Measurements from ENCODE around the gene KIAA0753.
"Not testable (repeated sequence)": the region's sequence is repeated elsewhere in the genome, so short reads cannot be mapped to it uniquely, and the experiment has no call there.

The KIAA0753 gene

DNA sequence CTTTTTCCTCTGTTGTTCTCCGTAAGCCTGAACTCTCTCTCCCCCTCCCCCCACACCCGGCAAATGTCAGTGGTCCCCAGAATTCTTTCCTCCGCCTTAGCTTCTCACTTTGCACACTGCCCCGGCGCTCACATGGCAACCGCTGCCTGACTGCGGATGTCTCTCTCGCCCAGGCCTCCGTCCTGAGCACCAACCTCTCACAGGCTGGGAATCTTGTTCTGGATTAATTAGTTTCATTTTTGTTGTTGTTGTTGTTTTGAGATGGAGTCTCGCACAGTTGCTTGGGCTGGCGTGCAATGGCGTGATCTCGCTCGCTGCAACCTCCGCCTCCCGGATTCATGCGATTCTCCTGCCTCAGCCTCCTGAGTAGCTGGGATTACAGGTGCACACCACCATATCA lies 27.7 kb upstream of the KIAA0753 start:
- DNase-seq = no peak

- no peak for DNase-seq
These were observed 27.0 kb upstream of the KIAA0753 start for GRCh38 chr17:6667516-6667915.

GRCh38 chr17:6666557-6666956 lies 26.0 kb upstream of the KIAA0753 start:
- peak; percentile 16 for DNase-seq

DNA sequence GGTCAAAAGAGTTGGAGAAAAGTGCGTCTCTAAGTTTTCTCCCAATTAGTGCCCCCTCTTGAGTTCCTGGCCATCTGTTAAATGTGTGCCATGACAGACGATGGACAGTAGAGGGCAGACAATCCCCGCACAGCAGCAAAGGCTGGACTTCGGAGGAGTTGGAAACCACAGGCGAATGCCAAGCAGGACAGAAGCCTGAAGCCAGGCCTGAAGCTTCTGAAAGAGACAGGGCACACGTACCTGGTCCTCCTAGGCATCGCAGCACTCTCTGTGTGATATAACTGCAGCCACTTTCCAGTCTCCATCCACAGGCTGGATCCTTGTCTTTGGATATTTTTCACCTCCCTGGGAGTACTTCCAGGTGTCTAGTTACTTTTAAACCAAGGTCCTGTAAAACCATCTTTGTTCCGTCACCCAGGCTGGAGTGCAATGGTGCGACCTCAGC lies 25.6 kb upstream of the KIAA0753 start:
- peak; percentile 90 for DNase-seq

- not testable (repeated sequence) for DNase-seq
These were observed 22.7 kb upstream of the KIAA0753 start for GRCh38 chr17:6663200-6663599.

- DNase-seq = no peak
These were observed 20.9 kb upstream of the KIAA0753 start for GRCh38 chr17:6661464-6661848.

- DNase-seq = no peak
These were observed 20.4 kb upstream of the KIAA0753 start for GRCh38 chr17:6660805-6661463.

GRCh38 chr17:6660101-6660500 lies 19.6 kb upstream of the KIAA0753 start:
- DNase-seq = no peak

DNA sequence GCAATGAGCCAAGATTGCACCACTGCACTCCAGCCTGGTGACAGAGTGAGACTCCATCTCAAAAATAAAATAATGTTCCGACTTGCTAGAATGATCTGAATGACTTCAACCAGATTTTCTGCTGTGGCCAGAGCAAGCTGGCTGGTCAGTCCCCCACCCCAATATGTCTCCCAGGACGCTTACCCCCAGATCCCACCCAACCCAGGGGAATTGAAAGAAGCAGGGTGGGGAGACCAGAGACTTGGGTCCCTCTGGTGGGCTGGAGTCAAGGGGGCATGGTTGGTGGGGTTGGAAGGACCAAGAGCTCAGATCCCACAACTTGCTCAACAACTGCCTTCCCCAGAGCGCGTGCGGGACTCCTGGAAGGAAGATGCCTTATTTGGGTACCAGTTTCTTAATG lies 17.9 kb upstream of the KIAA0753 start:
- not testable (repeated sequence) for DNase-seq

GRCh38 chr17:6657633-6658287 lies 17.2 kb upstream of the KIAA0753 start:
- DNase-seq = no peak

- peak; percentile 82 for DNase-seq
These were observed 16.5 kb upstream of the KIAA0753 start for GRCh38 chr17:6656797-6657632.

GRCh38 chr17:6655732-6656361 lies 15.3 kb upstream of the KIAA0753 start:
- peak; percentile 51 for DNase-seq

GRCh38 chr17:6654841-6655731 lies 14.6 kb upstream of the KIAA0753 start:
- DNase-seq = peak; percentile 96

DNA sequence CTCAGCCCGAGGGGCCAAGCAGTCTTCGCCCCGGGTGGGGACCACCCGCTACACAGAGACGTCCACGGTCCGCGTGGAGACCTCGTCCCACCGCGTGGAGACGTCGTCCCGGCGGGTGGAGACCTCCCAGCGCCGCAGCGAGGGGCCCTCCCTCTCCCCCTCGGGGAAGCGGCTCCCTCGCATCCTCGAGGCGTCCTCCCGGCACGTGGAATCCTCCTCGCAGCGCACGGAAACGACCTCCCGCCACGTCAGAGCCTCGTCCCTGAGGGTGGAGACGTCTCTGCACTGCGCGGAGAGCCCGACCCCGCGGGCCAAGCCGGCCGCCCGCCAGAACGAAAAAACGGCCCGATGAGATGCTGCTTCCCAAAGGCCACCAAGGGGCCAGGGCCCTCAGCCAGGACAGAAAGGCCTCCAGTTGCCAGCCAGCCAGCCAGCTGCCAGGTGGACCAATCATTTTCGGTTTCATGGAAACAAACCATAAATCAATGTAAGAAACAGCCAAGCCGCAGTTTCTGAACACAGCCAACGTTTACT lies 11.5 kb upstream of the KIAA0753 start:
- DNase-seq = peak; percentile 73

DNA sequence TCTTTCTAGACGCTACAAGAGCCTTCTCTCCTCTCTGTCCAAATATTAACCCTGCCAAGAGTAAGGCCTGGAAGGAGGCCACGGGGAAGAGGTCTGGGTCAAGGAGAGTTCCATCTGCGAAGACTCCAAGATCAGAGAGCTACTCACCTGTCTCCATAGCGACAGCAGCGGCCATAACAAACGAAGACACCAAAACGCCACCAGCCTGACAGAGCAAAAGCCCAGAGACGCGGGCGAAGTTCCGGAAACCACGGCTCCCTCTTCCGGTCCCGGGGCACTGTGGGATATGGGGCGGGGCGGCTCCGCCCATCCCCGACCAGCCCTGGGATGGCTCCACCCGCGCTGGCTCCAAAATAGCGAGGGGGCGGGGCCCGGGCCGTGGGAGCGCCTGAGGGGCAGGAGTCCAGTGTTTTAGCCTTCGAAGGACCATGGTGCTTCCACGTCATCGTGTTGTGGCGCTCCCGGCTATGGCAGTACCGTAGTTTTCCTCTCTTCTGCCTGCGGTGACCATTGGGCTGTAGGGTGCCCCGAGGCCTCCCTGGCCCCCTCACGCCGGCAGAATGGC lies 10.9 kb upstream of the KIAA0753 start, which contains the start of the genes C17orf100 and MED31:
TSS of gene C17orf100 (plus strand) at position 409 of the 565 bp plus-strand sequence. CDS start at position 561, 152 bp downstream.
TSS of gene MED31 (minus strand) at position 252 of the 565 bp plus-strand sequence. CDS start at position 175, 77 bp downstream.
- peak; percentile 99 for DNase-seq

DNA sequence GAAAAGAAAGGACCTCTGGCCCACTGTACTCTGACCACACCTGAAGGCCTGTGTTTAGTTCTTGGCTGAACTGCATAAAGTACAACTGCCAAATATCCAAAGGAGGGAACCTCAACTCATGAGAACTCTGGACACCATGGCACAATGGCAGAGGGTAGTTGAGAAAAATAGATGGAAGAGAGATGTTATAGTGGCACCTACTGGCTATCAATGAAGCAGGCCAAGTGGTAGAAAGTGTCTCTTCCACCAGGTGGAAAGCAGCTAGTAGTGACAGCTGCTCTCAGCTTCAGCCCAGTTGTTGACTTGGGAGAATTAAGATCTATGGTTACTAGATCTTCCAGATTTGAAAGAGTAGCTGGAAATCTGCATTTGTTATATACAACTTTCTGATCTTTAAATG lies 7.7 kb upstream of the KIAA0753 start:
- DNase-seq = peak; percentile 56

GRCh38 chr17:6643451-6644125 lies 3.1 kb upstream of the KIAA0753 start:
- DNase-seq = peak; percentile 17

- DNase-seq = no peak
These were observed 2.1 kb upstream of the KIAA0753 start for GRCh38 chr17:6642592-6642991.

DNA sequence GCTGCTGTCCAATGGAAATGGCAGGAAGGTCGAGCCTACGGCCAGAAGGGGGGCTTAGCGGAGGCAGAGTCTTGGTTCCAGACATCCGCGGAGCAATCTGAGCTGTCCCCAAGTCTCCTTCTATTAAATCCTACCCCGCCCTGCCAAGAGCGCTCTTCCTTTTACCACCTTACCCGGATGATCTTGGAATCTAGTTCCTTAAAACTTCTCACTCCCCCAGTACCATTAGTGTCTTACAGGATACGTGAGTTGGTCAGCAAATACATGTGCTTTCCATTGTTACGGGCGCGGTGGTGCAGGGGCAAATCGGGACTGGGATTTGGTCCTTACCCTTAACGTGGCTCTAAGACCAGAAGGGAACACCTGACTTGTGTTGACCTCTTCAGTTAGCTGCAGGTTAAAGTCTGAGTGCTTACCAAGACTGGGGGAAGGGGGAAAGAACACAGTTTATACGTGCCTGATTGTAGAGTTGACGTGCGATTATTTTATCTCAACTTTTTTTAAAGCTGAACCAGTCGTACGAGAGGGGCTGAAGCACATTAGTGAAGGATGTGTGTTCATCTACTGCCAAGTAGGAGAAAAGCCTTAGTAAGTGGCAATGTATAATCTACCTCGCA lies 844 bp upstream of the KIAA0753 start:
- DNase-seq = peak; percentile 75
